ENCODE measurements around the gene SMLR1. TPM values are rescaled to one million over a fixed set of nuclear protein-coding genes. Genes with fewer than 3 reads are reported as not detected.

SMLR1 gene
- total and polyA plus RNA-seq, 2 experiments from 2014 or later, result not detected

GRCh38 chr6:130829333-130829910, 2.2 kb downstream of the SMLR1 start:
- Histone ChIP-seq H3K36me3 (ENCODE audit: low read depth) (no peaks in the 10 kb centered on the region), H3K27me3 (replicated peaks; ENCODE audit: insufficient read depth) (no peaks in the 10 kb centered on the region), H3K9me2 (ENCODE audit: insufficient read depth) (no peaks in the 10 kb centered on the region), H3K27ac (no peak overlapping the region), H3K4me1 (ENCODE audit: insufficient read depth) (no peaks in the 10 kb centered on the region), H3K4me3 (no peak overlapping the region), H2AFZ (no peak overlapping the region), H4K20me1 (ENCODE audit: insufficient read depth) (no peaks in the 10 kb centered on the region), H3F3A (ENCODE audit: insufficient read depth) (no peaks in the 10 kb centered on the region), H3K9me3 (ENCODE audit: low read depth) (no peaks in the 10 kb centered on the region), H3K4me2 (ENCODE audit: unreplicated experiment) (no peak overlapping the region), H3K79me2 (ENCODE audit: insufficient read depth) (no peaks in the 10 kb centered on the region), H3K9ac (no peak overlapping the region)
- TF ChIP-seq EZH2 (IDR thresholded peaks at IDR 0.05; ENCODE audit: insufficient read depth, poor library complexity, severe bottlenecking) (no peak), EZH2phosphoT487 (IDR thresholded peaks at IDR 0.05; ENCODE audit: insufficient read depth, low read depth) (no peak)
- 83 to 85% methylated on average over 4 of the region's 4 CpGs for WGBS, 2 experiments (ENCODE audit: low coverage in 1 of 2, low lambda C conversion rate in 2 of 2, missing lambda C conversion rate in 2 of 2)
- in situ Hi-C loops (cut with MboI), result loop anchor here (25.0 kb wide), 1 partner anchor 517 kb away; no protein-coding TSS in a partner anchor
- no peak for DNase-seq

- Histone ChIP-seq H3K9me3 (ENCODE audit: low read depth) (no peaks in the 10 kb centered on the region), H3K36me3 (ENCODE audit: low read depth) (no peaks in the 10 kb centered on the region), H3K4me1 (ENCODE audit: insufficient read depth) (no peaks in the 10 kb centered on the region), H3K27ac (no peak overlapping the region), H3F3A (ENCODE audit: insufficient read depth) (no peaks in the 10 kb centered on the region), H3K27me3 (replicated peaks; ENCODE audit: insufficient read depth) (no peaks in the 10 kb centered on the region), H3K4me2 (ENCODE audit: unreplicated experiment) (no peak overlapping the region), H3K79me2 (ENCODE audit: insufficient read depth) (no peaks in the 10 kb centered on the region), H3K9ac (no peak overlapping the region), H3K4me3 (no peak overlapping the region), H2AFZ (no peak overlapping the region), H4K20me1 (ENCODE audit: insufficient read depth) (no peaks in the 10 kb centered on the region), H3K9me2 (ENCODE audit: insufficient read depth) (no peaks in the 10 kb centered on the region)
- in situ Hi-C loops (cut with MboI), result loop anchor here (25.0 kb wide), 1 partner anchor 519 kb away; no protein-coding TSS in a partner anchor
- no peak for DNase-seq
- 87 to 92% methylated on average over 5 of the region's 5 CpGs for WGBS, 2 experiments (ENCODE audit: low coverage in 1 of 2, low lambda C conversion rate in 2 of 2, missing lambda C conversion rate in 2 of 2)
- TF ChIP-seq EZH2phosphoT487 (IDR thresholded peaks at IDR 0.05; ENCODE audit: insufficient read depth, low read depth) (no peak), EZH2 (IDR thresholded peaks at IDR 0.05; ENCODE audit: insufficient read depth, poor library complexity, severe bottlenecking) (no peak)
Observed at GRCh38 chr6:130831607-130832006, 4.4 kb downstream of the SMLR1 start.

- no peak for DNase-seq
- Histone ChIP-seq H3K36me3 (ENCODE audit: low read depth) (no peaks in the 10 kb centered on the region), H3K79me2 (ENCODE audit: insufficient read depth) (no peaks in the 10 kb centered on the region), H3F3A (ENCODE audit: insufficient read depth) (no peaks in the 10 kb centered on the region), H3K9me3 (ENCODE audit: low read depth) (no peaks in the 10 kb centered on the region), H3K9ac (no peak overlapping the region), H2AFZ (no peak overlapping the region), H3K4me1 (ENCODE audit: insufficient read depth) (no peaks in the 10 kb centered on the region), H3K27me3 (replicated peaks; ENCODE audit: insufficient read depth) (no peaks in the 10 kb centered on the region), H4K20me1 (ENCODE audit: insufficient read depth) (no peaks in the 10 kb centered on the region), H3K4me2 (ENCODE audit: unreplicated experiment) (no peak overlapping the region), H3K4me3 (no peak overlapping the region), H3K9me2 (ENCODE audit: insufficient read depth) (no peaks in the 10 kb centered on the region), H3K27ac (no peak overlapping the region)
- 82 to 86% methylated on average over 1 of the region's 1 CpG for WGBS, 2 experiments (ENCODE audit: low coverage in 1 of 2, low lambda C conversion rate in 2 of 2, missing lambda C conversion rate in 2 of 2)
- in situ Hi-C loops (cut with MboI), result loop anchor here (25.0 kb wide), 1 partner anchor 521 kb away; no protein-coding TSS in a partner anchor
- TF ChIP-seq EZH2phosphoT487 (IDR thresholded peaks at IDR 0.05; ENCODE audit: insufficient read depth, low read depth), result no peak
- no peak for TF ChIP-seq EZH2 (IDR thresholded peaks at IDR 0.05; ENCODE audit: insufficient read depth, poor library complexity, severe bottlenecking)
Observed at GRCh38 chr6:130833569-130833968, 6.4 kb downstream of the SMLR1 start.

GRCh38 chr6:130834482-130835251, 7.5 kb downstream of the SMLR1 start:
- no peak for DNase-seq
- in situ Hi-C loops (cut with MboI), result loop anchor here (25.0 kb wide), 1 partner anchor 522 kb away; no protein-coding TSS in a partner anchor
- Histone ChIP-seq H3K9me2 (ENCODE audit: insufficient read depth) (no peaks in the 10 kb centered on the region), H3K9ac (no peak overlapping the region), H3K4me2 (ENCODE audit: unreplicated experiment) (no peak overlapping the region), H3F3A (ENCODE audit: insufficient read depth) (no peaks in the 10 kb centered on the region), H3K9me3 (ENCODE audit: low read depth) (no peaks in the 10 kb centered on the region), H3K27ac (no peak overlapping the region), H3K36me3 (ENCODE audit: low read depth) (no peaks in the 10 kb centered on the region), H3K79me2 (ENCODE audit: insufficient read depth) (no peaks in the 10 kb centered on the region), H3K27me3 (replicated peaks; ENCODE audit: insufficient read depth) (no peaks in the 10 kb centered on the region), H4K20me1 (ENCODE audit: insufficient read depth) (no peaks in the 10 kb centered on the region), H3K4me3 (no peak overlapping the region), H3K4me1 (ENCODE audit: insufficient read depth) (no peaks in the 10 kb centered on the region), H2AFZ (no peak overlapping the region)
- no peak for TF ChIP-seq EZH2phosphoT487 (IDR thresholded peaks at IDR 0.05; ENCODE audit: insufficient read depth, low read depth)
- TF ChIP-seq EZH2 (IDR thresholded peaks at IDR 0.05; ENCODE audit: insufficient read depth, poor library complexity, severe bottlenecking), result no peak
- WGBS, 2 experiments (ENCODE audit: low coverage in 1 of 2, low lambda C conversion rate in 2 of 2, missing lambda C conversion rate in 2 of 2), result 96% methylated on average over 5 of the region's 5 CpGs
